Measurements from ENCODE around the gene SAMD10. TPM values are rescaled to one million over a fixed set of nuclear protein-coding genes. Genes with fewer than 3 reads are reported as not detected.

SAMD10 gene
- polyA plus RNA-seq, 1 of the 3 experiments (the other 2 are of a cell fraction): 11.6 TPM

DNA sequence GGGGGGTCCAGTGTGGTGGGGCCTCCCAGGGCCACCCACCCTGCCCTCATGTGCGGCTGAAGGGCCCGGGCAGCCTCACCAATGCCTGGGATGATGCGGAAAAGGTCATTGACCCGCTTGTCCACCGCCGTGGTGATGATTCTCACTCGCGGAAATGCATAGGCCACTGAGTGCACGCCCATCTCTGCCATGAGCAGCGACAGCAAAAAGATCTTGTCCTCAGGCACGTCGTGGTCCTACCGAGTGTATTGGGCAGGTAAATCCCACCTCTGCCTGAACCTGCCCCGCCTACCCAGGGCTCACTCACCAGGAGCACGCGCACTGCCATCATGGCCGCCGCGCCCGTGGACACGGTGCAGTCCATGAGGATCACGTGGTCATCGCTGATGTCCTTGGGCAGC is 39.4 kb downstream of the SAMD10 start:
- Histone ChIP-seq H3K79me2 (ENCODE audit: insufficient read depth) (peaks cover 4% of the 10 kb centered on the region; the same call in 1 of the 2 replicates), H3K9me3 (no peaks in the 10 kb centered on the region), H3K4me2 (no peak overlapping the region), H4K20me1 (ENCODE audit: insufficient read depth) (peaks cover 39% of the 10 kb centered on the region), H3K9ac (no peak overlapping the region), H2AFZ (ENCODE audit: low read depth) (no peak overlapping the region), H3K4me1 (ENCODE audit: control insufficient read depth in 1 of 2, insufficient read depth in 2 of 2, low read depth in 1 of 2, low read length in 1 of 2) (no peaks in the 10 kb centered on the region; a peak in 1 of 4 replicates), H3K27me3 (ENCODE audit: insufficient read depth) (no peaks in the 10 kb centered on the region), H3F3A (replicated peaks; ENCODE audit: insufficient read depth) (peaks cover 8% of the 10 kb centered on the region), H3K36me3 (replicated peaks in 1 of 2; ENCODE audit: control insufficient read depth in 1 of 2, insufficient read depth in 2 of 2, low read length in 1 of 2) (peaks cover 0 to 55% of the 10 kb centered on the region in 2 experiments), H3K9me2 (no peaks in the 10 kb centered on the region), H3K27ac (ENCODE audit: low read depth in 2 of 2, low read length in 1 of 2) (no peak overlapping the region), H3K4me3 (ENCODE audit: low read depth in 2 of 2, low read length in 1 of 2) (no peak overlapping the region)
- TF ChIP-seq, protein P1, sequence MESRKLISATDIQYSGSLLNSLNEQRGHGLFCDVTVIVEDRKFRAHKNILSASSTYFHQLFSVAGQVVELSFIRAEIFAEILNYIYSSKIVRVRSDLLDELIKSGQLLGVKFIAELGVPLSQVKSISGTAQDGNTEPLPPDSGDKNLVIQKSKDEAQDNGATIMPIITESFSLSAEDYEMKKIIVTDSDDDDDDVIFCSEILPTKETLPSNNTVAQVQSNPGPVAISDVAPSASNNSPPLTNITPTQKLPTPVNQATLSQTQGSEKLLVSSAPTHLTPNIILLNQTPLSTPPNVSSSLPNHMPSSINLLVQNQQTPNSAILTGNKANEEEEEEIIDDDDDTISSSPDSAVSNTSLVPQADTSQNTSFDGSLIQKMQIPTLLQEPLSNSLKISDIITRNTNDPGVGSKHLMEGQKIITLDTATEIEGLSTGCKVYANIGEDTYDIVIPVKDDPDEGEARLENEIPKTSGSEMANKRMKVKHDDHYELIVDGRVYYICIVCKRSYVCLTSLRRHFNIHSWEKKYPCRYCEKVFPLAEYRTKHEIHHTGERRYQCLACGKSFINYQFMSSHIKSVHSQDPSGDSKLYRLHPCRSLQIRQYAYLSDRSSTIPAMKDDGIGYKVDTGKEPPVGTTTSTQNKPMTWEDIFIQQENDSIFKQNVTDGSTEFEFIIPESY (IDR thresholded peaks at IDR 0.05; ENCODE audit: borderline replicate concordance, low read depth): no peak
- TF ChIP-seq RXRA (IDR thresholded peaks at IDR 0.05; ENCODE audit: borderline replicate concordance, low read depth) (no peak), TCF12 (IDR thresholded peaks at IDR 0.05) (no peak), CHD2 (IDR thresholded peaks at IDR 0.05; ENCODE audit: low read length, partially characterized antibody) (no peak), TAF1 (IDR thresholded peaks at IDR 0.05; ENCODE audit: borderline replicate concordance, low read depth, low read length) (no peak), USF2 (IDR thresholded peaks at IDR 0.05; ENCODE audit: borderline replicate concordance, low read depth, low read length) (no peak), SMC3 (IDR thresholded peaks at IDR 0.05; ENCODE audit: low read depth, low read length) (no peak), FOXM1 (IDR thresholded peaks at IDR 0.05; ENCODE audit: low read depth) (no peak), TEAD4 (IDR thresholded peaks at IDR 0.05; ENCODE audit: borderline replicate concordance, insufficient read depth) (no peak), FOXJ3 (CRISPR knock-in tag; IDR thresholded peaks at IDR 0.05) (no peak), EZH2phosphoT487 (IDR thresholded peaks at IDR 0.05; ENCODE audit: borderline replicate concordance, low read depth) (no peak), EP300 (IDR thresholded peaks at IDR 0.05; ENCODE audit: borderline replicate concordance in 1 of 2, low read depth in 1 of 2, low read length in 1 of 2) (no peak), RCOR1 (IDR thresholded peaks at IDR 0.05; ENCODE audit: low read length) (no peak)
- TF ChIP-seq, protein P2, sequence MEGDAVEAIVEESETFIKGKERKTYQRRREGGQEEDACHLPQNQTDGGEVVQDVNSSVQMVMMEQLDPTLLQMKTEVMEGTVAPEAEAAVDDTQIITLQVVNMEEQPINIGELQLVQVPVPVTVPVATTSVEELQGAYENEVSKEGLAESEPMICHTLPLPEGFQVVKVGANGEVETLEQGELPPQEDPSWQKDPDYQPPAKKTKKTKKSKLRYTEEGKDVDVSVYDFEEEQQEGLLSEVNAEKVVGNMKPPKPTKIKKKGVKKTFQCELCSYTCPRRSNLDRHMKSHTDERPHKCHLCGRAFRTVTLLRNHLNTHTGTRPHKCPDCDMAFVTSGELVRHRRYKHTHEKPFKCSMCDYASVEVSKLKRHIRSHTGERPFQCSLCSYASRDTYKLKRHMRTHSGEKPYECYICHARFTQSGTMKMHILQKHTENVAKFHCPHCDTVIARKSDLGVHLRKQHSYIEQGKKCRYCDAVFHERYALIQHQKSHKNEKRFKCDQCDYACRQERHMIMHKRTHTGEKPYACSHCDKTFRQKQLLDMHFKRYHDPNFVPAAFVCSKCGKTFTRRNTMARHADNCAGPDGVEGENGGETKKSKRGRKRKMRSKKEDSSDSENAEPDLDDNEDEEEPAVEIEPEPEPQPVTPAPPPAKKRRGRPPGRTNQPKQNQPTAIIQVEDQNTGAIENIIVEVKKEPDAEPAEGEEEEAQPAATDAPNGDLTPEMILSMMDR (IDR thresholded peaks at IDR 0.05): no peak
- TF ChIP-seq, protein P3, sequence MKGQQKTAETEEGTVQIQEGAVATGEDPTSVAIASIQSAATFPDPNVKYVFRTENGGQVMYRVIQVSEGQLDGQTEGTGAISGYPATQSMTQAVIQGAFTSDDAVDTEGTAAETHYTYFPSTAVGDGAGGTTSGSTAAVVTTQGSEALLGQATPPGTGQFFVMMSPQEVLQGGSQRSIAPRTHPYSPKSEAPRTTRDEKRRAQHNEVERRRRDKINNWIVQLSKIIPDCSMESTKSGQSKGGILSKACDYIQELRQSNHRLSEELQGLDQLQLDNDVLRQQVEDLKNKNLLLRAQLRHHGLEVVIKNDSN (IDR thresholded peaks at IDR 0.05; ENCODE audit: borderline replicate concordance, low read depth): no peak
- TF ChIP-seq, protein P4, sequence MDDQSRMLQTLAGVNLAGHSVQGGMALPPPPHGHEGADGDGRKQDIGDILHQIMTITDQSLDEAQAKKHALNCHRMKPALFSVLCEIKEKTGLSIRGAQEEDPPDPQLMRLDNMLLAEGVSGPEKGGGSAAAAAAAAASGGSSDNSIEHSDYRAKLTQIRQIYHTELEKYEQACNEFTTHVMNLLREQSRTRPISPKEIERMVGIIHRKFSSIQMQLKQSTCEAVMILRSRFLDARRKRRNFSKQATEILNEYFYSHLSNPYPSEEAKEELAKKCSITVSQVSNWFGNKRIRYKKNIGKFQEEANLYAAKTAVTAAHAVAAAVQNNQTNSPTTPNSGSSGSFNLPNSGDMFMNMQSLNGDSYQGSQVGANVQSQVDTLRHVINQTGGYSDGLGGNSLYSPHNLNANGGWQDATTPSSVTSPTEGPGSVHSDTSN (IDR thresholded peaks at IDR 0.05): no peak
- TF ChIP-seq, protein P5, sequence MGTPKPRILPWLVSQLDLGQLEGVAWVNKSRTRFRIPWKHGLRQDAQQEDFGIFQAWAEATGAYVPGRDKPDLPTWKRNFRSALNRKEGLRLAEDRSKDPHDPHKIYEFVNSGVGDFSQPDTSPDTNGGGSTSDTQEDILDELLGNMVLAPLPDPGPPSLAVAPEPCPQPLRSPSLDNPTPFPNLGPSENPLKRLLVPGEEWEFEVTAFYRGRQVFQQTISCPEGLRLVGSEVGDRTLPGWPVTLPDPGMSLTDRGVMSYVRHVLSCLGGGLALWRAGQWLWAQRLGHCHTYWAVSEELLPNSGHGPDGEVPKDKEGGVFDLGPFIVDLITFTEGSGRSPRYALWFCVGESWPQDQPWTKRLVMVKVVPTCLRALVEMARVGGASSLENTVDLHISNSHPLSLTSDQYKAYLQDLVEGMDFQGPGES (IDR thresholded peaks at IDR 0.05; ENCODE audit: low read depth, low read length): no peak
- TF ChIP-seq, protein P6, sequence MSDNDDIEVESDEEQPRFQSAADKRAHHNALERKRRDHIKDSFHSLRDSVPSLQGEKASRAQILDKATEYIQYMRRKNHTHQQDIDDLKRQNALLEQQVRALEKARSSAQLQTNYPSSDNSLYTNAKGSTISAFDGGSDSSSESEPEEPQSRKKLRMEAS (IDR thresholded peaks at IDR 0.05; ENCODE audit: low read depth): no peak
- 97% methylated on average over 19 of the region's 23 CpGs for WGBS (ENCODE audit: low lambda C conversion rate)
- CTCF ChIA-PET: interaction anchor here (0.8 kb wide), 1 partner anchor 164 kb away, joined by 3 read pairs; no protein-coding TSS in a partner anchor
- DNase-seq: no peak
- POLR2A ChIA-PET: no interaction called here
